Activated naive CD4-positive, alpha-beta T cell treated with anti-CD3 and anti-CD28 coated beads, Interleukin-2, amount 50 U/mL, for 24 hours (primary cell): ENCODE measurements around the gene PGK2.
"Not testable (repeated sequence)": the region's sequence is repeated elsewhere in the genome, so short reads cannot be mapped to it uniquely, and the experiment has no call there.

Experiments used
- H3K27ac Mint-ChIP-seq: one replicate; pipeline ENCODE4 v1.8.0; 2021; ENCODE audit warnings: mild to moderate bottlenecking, mixed read lengths
- H3K27me3 Mint-ChIP-seq: one replicate; pipeline ENCODE4 v1.8.0; 2021; ENCODE audit warnings: mixed read lengths
- H3K36me3 Mint-ChIP-seq: one replicate; pipeline ENCODE4 v1.8.0; 2021; ENCODE audit warnings: mixed read lengths
- H3K4me1 Mint-ChIP-seq: one replicate; pipeline ENCODE4 v1.8.0; 2021; ENCODE audit warnings: mixed read lengths
- H3K4me3 Mint-ChIP-seq: one replicate; pipeline ENCODE4 v1.8.0; 2021; ENCODE audit warnings: mild to moderate bottlenecking, mixed read lengths
- H3K9me3 Mint-ChIP-seq: one replicate; pipeline ENCODE4 v1.8.0; 2021; ENCODE audit warnings: mixed read lengths

PGK2 gene

DNA sequence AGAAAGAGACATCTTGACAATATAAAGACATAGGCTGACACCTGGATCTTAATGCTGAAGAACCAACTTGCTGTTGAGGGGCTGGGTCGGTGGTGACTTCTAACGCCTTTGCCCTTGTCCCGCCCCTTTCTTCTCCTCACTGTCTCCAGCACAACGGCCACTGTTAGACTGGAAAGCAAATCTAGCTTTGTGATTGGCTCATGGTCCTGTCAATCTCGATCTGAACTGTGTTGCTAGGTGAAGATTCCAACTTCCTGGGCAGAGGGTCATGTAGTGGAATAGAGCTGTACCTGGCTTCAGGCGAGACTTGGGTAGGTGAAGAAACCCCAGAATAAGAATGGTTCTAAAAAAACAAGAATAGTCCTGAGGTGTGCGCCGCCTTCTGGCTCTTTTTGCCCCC, at the start of gene PGK2:
Gene PGK2, minus strand, starts transcription at position 110 of the 400 bp plus-strand sequence. Its CDS starts 98 bp downstream, at position 12.
- no peak within 1 kb of the TSS for H3K4me3 Mint-ChIP-seq
- H3K4me1 Mint-ChIP-seq = no peaks in the 10 kb centered on the region
- no peak within 1 kb of the TSS for H3K27ac Mint-ChIP-seq
- H3K27me3 Mint-ChIP-seq = no peaks in the 10 kb centered on the region
- no peaks in the 10 kb centered on the region for H3K9me3 Mint-ChIP-seq
- H3K36me3 Mint-ChIP-seq = no peaks in the 10 kb centered on the region

DNA sequence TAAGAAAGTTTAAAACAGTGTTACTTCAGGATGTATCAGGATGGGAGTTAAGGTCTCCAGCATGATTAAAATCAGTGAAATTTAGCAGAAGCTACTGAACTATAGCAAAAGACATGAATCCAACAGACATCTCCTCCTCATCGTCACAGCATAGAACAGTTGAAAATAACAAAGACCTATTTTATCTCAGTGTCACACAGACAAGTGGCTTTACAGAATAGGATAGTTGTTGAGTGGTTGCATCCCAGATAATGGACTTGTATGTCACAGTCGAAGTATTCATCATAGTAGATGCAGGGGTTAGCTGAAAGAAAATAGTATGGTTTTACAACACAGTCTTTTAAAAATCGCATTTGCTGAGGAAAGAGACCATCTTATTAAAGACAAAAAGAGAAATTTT, 48.1 kb upstream of the PGK2 start:
- H3K9me3 Mint-ChIP-seq = no peaks in the 10 kb centered on the region
- no peaks in the 10 kb centered on the region for H3K36me3 Mint-ChIP-seq
- peaks cover 4% of the 10 kb centered on the region for H3K27me3 Mint-ChIP-seq
- H3K27ac Mint-ChIP-seq = no peak overlapping the region
- no peak overlapping the region for H3K4me3 Mint-ChIP-seq
- no peaks in the 10 kb centered on the region for H3K4me1 Mint-ChIP-seq

DNA sequence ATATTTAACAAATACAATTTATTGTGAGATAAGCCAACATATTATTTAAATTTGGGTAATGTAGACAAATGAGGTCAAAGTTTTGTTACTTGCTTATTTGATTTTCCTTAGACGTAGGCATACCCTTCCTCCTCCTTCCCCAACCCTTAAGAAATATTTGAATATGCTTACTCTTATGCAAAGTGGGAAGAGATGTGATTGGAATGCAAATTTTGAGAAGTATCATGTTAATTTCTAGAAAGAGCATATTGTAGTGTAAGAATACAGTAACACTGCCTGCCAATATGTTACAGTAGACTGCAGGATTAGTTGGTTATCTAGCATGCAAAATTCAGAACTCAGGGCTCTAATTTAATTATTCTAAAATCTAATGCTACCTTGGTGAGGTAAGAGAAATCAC, 46.3 kb upstream of the PGK2 start:
- peaks cover 4% of the 10 kb centered on the region for H3K27me3 Mint-ChIP-seq
- no peaks in the 10 kb centered on the region for H3K9me3 Mint-ChIP-seq
- no peak overlapping the region for H3K27ac Mint-ChIP-seq
- H3K4me1 Mint-ChIP-seq = no peaks in the 10 kb centered on the region
- no peaks in the 10 kb centered on the region for H3K36me3 Mint-ChIP-seq
- H3K4me3 Mint-ChIP-seq = no peak overlapping the region

DNA sequence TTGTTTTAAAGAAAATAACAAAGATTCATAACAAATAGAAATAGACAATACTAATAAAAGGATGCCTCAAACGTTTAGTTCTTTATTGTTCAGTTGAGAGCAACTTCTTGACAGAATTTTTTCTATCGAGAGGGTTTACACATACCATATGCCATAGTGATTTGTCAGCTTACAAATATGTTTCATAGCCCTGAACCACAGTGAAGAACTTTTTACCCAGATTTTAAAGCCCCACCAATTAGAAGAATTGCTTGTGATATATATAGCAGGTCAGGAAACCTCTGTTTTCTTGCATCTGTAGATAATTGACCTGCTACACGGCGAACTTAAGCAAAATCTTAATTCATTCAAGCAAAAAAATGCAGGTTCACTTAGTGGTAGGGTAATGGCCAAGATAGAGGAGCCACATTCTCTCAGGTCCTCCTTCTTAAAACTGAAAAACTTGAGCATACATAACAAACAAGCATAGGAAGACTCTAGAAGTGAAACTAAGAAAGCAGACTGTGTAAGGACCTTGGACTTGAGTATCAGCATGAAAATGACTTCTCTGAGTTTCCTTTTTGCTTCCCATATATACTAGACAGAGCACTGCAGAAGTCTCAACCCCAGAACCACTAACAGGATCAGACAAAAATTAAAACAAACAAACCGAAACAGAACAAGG, 39.8 kb upstream of the PGK2 start:
- Mint-ChIP-seq H3K4me3 (no peak overlapping the region), H3K4me1 (no peaks in the 10 kb centered on the region), H3K27ac (no peak overlapping the region), H3K36me3 (no peaks in the 10 kb centered on the region), H3K9me3 (no peaks in the 10 kb centered on the region), H3K27me3 (no peaks in the 10 kb centered on the region)

DNA sequence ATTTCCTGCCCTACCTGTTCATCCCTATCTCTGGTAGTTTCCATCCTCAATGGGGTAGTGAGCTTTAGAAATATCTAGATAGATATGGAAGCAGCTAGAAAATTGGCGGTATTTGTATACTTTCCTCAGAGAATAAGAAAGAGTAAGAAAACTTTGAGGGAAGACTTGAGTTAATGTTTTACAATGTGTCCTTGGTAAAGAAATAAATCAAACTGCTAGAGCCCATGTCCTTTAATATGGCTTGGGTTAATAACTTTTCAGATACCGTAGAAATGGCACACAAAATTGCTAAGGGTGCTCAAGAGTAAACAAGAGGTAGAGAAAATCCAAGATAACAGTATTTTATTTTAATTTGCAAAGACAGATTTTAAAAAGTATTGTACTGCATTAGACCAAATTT, 28.1 kb upstream of the PGK2 start:
- no peaks in the 10 kb centered on the region for H3K9me3 Mint-ChIP-seq
- H3K27me3 Mint-ChIP-seq = no peaks in the 10 kb centered on the region
- no peaks in the 10 kb centered on the region for H3K4me1 Mint-ChIP-seq
- no peak overlapping the region for H3K27ac Mint-ChIP-seq
- H3K36me3 Mint-ChIP-seq = no peaks in the 10 kb centered on the region
- no peak overlapping the region for H3K4me3 Mint-ChIP-seq

DNA sequence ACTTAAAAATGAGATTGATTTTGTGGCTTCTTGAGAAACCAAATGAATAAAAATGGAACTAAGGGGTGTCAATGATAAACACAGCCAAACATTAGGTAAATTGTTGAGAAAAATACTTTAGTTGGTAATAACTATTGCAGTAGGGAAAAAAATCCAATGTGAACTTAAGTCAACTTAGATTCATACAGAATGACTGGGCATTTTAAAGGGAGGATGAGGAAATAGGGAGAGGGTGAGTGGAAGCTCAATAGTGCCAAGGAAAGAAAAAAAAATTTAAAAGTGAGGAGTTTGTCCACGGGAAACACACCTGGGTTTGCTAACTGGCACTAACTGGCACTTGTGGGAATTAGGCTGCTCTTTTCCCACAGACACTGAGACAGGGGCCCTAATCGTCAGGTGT, 26.2 kb upstream of the PGK2 start:
- Mint-ChIP-seq H3K36me3 (no peaks in the 10 kb centered on the region), H3K9me3 (no peaks in the 10 kb centered on the region), H3K4me3 (no peak overlapping the region), H3K27me3 (no peaks in the 10 kb centered on the region), H3K27ac (no peak overlapping the region), H3K4me1 (no peaks in the 10 kb centered on the region)

DNA sequence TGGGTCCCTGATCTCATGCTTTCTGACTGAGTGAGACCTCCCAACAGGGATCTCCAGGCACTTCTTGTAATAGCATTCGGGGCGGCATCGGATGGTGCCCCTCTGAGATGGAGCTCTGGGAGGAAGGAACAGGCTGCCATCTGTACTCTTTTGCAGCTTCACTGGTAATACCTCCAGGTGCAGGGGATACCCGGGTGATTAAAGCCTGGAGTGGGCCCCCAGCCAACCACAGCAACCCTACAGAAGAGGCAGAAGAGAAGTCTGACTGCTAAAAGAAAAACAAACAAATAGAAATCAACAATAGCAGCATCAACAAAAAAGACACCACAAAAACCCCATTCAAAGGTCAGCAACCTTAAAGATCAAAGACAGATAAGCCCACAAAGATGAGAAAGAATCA, 19.1 kb upstream of the PGK2 start:
- Mint-ChIP-seq H3K36me3 (no peaks in the 10 kb centered on the region), H3K27ac (no peak overlapping the region), H3K4me3 (no peak overlapping the region), H3K4me1 (no peaks in the 10 kb centered on the region), H3K9me3 (no peaks in the 10 kb centered on the region), H3K27me3 (no peaks in the 10 kb centered on the region)

DNA sequence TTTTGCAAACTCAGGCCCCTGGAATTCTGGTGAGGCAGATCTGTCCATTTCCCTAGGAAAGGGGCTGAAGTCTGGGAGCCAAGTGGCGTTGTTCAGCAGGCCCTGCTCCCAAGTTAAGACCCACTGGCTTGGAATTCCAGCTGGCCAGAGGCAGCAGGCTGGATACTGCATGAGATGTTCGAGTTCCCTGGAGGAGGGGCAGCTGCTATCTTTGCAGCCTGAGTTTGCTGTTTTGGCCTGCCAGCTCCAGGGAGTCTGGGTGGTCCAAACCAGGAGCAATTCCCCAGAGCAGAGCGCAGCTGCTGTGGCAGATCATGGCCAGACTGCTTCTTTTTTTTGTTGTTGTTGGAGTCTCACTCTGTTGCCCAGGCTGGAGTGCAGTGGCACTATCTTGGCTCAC, 18.2 kb upstream of the PGK2 start:
- Mint-ChIP-seq H3K9me3 (no peaks in the 10 kb centered on the region), H3K4me3 (no peak overlapping the region), H3K27ac (no peak overlapping the region), H3K36me3 (no peaks in the 10 kb centered on the region), H3K27me3 (no peaks in the 10 kb centered on the region), H3K4me1 (no peaks in the 10 kb centered on the region)

DNA sequence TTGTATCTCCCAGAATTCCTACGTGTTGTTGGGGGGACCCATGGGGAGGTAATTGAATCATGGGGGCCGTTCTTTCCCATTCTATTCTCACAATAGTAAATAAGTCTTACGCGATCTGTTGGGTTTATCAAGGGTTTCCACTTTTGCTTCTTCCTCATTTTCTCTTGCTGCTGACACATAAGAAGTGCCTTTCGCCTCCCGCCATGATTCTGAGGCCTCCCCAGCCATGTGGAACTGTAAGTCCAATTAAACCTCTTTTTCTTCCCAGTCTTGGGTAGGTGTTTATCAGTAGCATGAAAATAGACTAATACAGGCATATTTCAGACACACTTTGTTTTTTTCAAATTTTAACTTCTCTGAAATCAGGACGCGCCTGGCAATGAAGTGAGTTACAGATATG, 14.4 kb upstream of the PGK2 start:
- Mint-ChIP-seq H3K4me3 (no peak overlapping the region), H3K36me3 (no peaks in the 10 kb centered on the region), H3K9me3 (no peaks in the 10 kb centered on the region), H3K27ac (no peak overlapping the region), H3K27me3 (no peaks in the 10 kb centered on the region), H3K4me1 (no peaks in the 10 kb centered on the region)

DNA sequence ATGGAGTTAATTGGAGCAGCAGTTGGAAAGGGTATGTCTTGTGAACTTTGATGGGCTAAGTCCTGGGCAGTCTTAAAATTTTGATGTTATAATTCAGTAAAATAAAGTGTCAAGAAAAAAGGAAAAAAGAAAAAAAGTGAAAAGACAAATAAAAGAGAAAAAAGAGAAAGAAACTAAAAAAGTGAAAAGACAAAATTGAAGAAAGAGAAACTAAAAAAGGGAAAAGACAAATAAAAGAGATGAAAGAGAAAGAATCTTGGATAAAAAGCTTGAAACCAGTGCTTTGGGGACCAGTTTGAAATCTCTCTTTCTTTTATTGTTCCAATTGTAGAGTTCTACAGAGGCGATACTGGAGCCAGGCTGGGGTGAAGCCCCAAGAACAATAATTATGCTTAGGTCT, 12.0 kb upstream of the PGK2 start:
- Mint-ChIP-seq H3K9me3 (no peaks in the 10 kb centered on the region), H3K4me3 (no peak overlapping the region), H3K36me3 (no peaks in the 10 kb centered on the region), H3K27ac (no peak overlapping the region), H3K27me3 (no peaks in the 10 kb centered on the region), H3K4me1 (no peaks in the 10 kb centered on the region)

DNA sequence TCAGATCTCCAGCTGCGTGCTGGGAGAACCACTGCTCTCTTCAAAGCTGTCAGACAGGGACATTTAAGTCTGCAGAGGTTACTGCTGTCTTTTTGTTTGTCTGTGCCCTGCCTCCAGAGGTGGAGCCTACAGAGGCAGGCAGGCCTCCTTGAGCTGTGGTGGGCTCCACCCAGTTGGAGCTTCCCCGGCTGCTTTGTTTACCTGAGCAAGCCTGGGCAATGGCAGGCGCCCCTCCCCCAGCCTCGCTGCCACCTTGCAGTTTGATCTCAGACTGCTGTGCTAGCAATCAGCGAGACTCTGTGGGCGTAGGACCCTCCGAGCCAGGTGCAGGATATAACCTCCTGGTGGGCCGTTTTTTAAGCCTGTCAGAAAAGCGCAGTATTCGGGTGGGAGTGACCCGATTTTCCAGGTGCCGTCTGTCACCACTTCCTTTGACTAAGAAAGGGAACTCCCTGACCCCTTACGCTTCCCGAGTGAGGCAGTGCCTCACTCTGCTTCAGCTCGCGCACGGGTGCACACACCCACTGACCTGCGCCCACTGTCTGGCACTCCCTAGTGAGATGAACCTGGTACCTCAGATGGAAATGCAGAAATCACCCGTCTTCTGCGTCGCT, 9.9 kb upstream of the PGK2 start:
- H3K4me3 Mint-ChIP-seq, H3K4me1 Mint-ChIP-seq, H3K36me3 Mint-ChIP-seq, H3K9me3 Mint-ChIP-seq, H3K27ac Mint-ChIP-seq, H3K27me3 Mint-ChIP-seq: not testable (repeated sequence)

DNA sequence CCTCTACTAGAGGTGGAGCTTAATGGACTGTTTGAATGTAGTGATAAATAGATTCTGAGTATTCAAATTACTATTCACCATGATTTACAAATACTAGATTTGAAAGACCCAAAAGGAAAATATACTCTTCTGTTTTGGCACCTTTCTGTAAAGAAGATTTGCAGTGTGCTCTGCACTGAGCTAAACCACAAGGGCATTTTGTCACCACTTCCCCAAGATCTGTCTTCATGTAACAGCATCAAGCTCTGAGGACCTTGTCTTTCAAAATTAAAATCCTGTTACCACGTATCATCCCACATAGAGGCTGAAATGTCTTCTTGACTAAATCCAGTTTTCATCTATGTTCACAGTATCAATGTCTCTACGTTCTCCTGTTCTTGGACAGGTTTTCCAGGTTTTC, 3.3 kb upstream of the PGK2 start:
- no peak overlapping the region for H3K27ac Mint-ChIP-seq
- H3K4me1 Mint-ChIP-seq = no peaks in the 10 kb centered on the region
- H3K4me3 Mint-ChIP-seq = no peak overlapping the region
- H3K36me3 Mint-ChIP-seq = no peaks in the 10 kb centered on the region
- no peaks in the 10 kb centered on the region for H3K9me3 Mint-ChIP-seq
- H3K27me3 Mint-ChIP-seq = no peaks in the 10 kb centered on the region

DNA sequence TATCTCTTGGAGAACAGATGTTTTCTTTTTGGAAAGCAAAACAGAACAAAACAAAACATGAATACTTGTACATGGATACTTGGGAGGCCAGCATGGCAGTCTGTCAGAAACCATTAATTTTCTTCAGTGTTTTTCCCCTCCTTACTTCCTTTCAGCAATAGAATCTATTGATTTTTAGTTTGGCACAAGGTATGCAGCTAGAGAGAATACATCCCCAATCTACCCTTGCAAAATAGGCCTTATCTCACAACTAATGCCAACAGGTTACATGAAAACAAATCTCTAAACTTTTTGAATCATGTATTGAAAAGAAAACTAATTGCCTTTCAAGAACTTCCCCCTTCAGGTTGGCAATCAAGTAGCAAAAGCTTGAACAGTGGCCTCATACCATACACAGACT, 2.8 kb downstream of the PGK2 start:
- H3K27me3 Mint-ChIP-seq = no peaks in the 10 kb centered on the region
- H3K4me1 Mint-ChIP-seq = no peaks in the 10 kb centered on the region
- H3K36me3 Mint-ChIP-seq = no peaks in the 10 kb centered on the region

DNA sequence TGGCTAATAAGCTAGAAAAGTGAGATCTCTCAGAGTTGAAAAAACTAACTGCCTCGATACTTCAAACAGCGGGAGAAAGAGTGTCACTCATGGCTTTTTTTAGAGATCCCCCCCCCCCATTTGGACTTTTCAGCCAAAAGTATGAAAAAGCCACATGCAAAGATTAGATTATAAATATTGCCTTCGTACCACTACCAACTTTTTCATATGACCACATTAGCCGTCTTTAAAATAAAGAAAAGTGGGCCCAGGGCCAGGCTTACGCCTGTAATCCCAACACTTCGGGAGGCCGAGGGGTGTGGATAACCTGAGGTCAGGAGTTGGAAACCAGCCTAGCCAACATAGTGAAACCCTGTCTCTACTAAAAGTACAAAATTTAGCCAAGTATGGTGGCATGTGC, 4.4 kb downstream of the PGK2 start:
- H3K4me3 Mint-ChIP-seq = no peak overlapping the region
- no peak overlapping the region for H3K27ac Mint-ChIP-seq
- H3K36me3 Mint-ChIP-seq = no peaks in the 10 kb centered on the region
- no peaks in the 10 kb centered on the region for H3K4me1 Mint-ChIP-seq
- H3K27me3 Mint-ChIP-seq = no peaks in the 10 kb centered on the region
- H3K9me3 Mint-ChIP-seq = no peaks in the 10 kb centered on the region

More for the DNA sequence above, 2.8 kb downstream of the PGK2 start:
- Mint-ChIP-seq H3K9me3 (no peaks in the 10 kb centered on the region), H3K27ac (no peak overlapping the region), H3K4me3 (no peak overlapping the region)

DNA sequence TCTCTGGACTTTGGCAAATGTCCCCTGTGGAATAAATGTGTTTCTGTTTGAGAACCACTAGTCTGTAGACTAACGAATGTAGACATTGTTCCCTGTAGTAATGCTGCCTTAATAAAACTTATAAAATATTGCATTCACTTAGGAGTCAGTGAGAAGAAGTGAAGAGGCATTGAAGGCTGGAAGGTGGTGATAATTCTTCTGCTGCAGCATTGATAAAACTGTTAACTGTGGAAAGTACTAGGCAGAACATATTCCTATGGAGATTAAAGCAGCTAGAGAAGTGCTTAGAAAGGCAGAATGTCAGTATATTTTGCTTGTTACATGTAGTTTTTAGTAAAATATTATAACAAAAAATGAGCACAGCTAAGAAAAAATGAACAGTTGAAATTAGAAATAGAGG, 4.8 kb downstream of the PGK2 start:
- Mint-ChIP-seq H3K4me1 (no peaks in the 10 kb centered on the region), H3K27me3 (no peaks in the 10 kb centered on the region), H3K4me3 (no peak overlapping the region), H3K36me3 (no peaks in the 10 kb centered on the region), H3K27ac (no peak overlapping the region), H3K9me3 (no peaks in the 10 kb centered on the region)

DNA sequence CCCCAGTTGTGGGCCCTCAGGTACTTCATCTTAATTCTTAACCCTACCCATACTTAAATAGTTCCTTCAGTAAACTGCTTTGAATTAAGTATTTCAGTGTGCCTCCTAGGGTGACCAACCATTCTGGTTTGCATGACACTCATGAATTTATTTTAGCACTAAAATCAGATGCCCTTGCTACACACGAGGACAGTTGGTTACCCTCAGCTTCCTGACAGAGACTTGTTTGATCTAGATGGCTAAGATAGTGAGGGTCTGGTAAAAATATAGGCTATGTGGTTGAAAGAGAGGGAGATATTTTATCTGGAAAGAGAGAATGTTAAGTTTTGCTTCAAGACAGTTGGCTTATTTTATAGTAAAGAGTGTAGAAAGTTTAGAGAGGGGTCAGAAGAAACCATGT, 10.6 kb downstream of the PGK2 start:
- H3K36me3 Mint-ChIP-seq = no peaks in the 10 kb centered on the region
- H3K4me3 Mint-ChIP-seq = no peak overlapping the region
- no peak overlapping the region for H3K27ac Mint-ChIP-seq
- no peaks in the 10 kb centered on the region for H3K9me3 Mint-ChIP-seq
- no peaks in the 10 kb centered on the region for H3K4me1 Mint-ChIP-seq
- no peaks in the 10 kb centered on the region for H3K27me3 Mint-ChIP-seq

DNA sequence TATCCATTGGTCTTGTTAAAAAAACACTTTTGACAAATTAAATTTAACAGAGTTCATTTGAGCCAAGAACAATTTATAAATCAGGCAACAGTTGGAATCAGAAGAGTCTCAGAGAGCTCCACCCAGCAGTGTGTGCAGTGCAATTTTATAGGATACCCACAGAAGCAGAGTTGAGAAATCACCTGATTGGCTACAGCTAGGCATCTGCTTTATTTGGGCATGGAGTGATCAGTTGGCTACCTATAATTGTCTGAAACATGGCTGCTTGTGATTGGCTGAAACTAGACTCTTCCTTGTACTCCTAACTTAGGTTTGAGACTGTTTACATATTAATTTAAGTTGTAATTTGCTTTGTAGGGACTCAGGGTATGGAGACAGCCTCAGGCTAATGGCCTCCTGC, 12.0 kb downstream of the PGK2 start:
- Mint-ChIP-seq H3K4me1 (no peaks in the 10 kb centered on the region), H3K27ac (no peak overlapping the region), H3K36me3 (no peaks in the 10 kb centered on the region), H3K9me3 (no peaks in the 10 kb centered on the region), H3K4me3 (no peak overlapping the region), H3K27me3 (no peaks in the 10 kb centered on the region)
